Stromal cell of bone marrow (primary cell): ENCODE data around the gene DIO2.

Experiments used
- DNase-seq: peaks from one replicate; pipeline ENCODE4 v3.0.0-alpha.2; 2012; ENCODE audit warnings: low read depth

Gene DIO2

DNA sequence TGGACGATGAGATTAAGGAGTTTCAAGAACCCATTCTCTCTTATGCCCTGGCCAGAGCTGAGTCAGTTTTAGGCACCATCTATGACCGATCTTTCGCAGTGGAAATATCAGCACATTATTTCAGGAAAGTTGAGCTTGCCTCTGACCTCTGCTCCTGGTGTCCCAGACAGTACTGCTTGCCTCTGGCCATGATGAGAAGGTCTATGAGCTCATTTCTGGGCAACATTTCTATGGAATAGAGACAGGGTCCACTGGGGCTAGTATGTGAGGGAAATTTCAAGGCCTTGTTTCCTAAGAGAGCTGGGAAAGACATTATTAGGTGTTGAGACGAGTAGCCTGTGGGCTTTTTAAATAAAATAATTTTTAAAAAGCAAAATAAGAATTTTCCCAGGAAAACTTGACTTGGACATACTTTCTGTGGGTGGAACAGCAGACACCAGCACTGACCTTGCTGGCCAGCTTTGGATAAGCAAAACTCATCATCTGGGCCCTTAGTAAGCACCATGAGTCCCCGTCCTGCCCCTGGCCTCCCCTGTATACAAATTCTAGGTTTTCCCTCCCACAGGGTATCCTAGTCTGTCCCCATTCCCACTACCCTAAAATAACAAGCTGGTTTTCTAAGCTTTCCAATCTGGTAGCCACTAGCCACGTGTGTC lies 43.4 kb downstream of the DIO2 start:
- DNase-seq = no peak

DNA sequence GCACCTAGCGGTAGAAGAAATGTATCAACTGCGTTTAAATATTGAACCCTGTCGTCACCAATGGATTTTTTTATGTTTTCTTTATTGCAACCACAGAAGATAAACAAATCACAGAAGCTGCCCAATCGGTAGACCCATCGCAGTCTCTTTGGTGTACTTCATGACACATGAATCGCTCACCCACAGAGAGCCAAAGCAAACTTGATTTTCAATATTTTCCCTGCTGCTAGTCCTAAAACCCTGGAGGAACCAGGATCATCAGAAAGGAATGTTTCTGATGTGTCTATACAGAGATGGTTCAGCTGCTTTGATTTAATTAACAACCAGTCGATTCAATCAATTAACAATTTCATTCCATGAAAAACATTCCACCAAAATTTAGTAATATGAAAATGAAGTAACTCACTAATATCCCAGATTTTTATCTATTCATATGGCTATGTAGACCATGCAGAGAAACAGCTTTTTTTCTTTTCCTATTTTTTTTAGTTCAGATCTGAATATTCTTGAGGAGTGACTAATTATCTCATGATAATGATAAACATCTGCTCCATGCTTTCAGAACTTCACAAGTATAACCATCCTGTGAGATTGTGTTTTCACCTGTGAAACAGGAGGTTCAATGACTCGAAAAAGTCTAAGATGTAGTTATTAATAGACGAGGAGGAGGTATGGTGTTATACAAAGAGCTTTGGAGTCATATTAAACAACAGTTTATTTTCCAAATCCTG lies 46.1 kb downstream of the DIO2 start:
- peak; percentile 74 for DNase-seq

- DNase-seq = no peak
Measured at GRCh38 chr14:80152763-80153162, 58.5 kb downstream of the DIO2 start.

DNA sequence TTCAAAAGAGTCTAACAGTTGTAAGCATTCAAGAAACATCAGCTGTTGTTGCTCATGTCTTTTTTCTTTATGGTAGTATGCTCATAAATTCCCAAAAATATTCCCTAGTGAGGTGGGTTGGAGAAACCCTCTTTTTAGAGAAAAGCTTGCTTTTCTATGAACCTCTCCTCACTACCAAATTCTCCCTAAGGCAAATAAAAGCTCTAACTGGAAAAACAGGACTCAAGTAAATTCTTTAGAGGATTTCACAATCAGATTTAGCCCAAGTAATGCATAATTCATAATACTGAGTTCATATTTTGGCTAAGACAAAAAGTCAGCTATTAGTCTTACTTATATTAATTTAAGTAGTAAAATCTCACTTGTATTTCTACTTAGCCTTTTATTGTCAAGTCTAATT lies 59.1 kb downstream of the DIO2 start:
- no peak for DNase-seq

DNA sequence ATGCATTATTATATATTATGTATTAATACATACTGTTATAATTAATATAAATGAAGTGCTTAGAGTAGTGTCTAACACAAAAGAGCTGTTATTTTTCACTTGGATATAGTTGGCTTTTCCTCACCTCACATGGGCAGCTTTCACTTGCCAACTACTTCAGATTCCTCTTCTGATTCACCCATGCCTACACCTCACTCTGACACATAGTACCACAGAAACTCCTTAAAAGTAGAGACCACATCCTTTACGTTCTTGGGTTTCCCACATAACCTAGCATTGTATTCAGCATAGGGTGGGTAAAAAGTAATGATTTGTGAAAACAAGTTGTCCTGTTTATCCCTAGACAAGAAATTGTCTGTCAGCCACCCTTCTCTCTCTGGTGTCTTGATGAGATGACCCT lies 61.0 kb downstream of the DIO2 start:
- DNase-seq = no peak
